ENCODE results near the gene MED13L. TPM values are rescaled to one million over a fixed set of nuclear protein-coding genes. Genes with fewer than 3 reads are reported as not detected.

The MED13L gene
- total and polyA plus RNA-seq, 2 donors (not counting 1 experiment from before 2014, with no cell fraction given), result 20.3 to 207 TPM

GRCh38 chr12:115968211-115968610, 309.3 kb downstream of the MED13L start:
- TF ChIP-seq CTCF (IDR thresholded peaks at IDR 0.05), result no peak
- TF ChIP-seq EZH2 (IDR thresholded peaks at IDR 0.05; ENCODE audit: borderline replicate concordance, insufficient read depth, low read depth, low read length, poor library complexity, severe bottlenecking), result no peak
- no peak for ATAC-seq (ENCODE audit: low read depth)
- Histone ChIP-seq H3K27me3 (replicated peaks in 1 of 4; ENCODE audit: control extremely low read depth in 1 of 4, control insufficient read depth in 3 of 4, insufficient read depth in 4 of 4, low read length in 3 of 4) (no peaks in the 10 kb centered on the region), H3K27ac (ENCODE audit: low read length in 2 of 2) (no peak overlapping the region), H3K36me3 (replicated peaks in 1 of 2; ENCODE audit: control extremely low read depth in 1 of 2, control insufficient read depth in 1 of 2, extremely low read depth in 1 of 2, insufficient read depth in 2 of 2, low read length in 1 of 2) (peaks cover 39 to 92% of the 10 kb centered on the region in 2 experiments), H4K20me1 (ENCODE audit: control insufficient read depth, insufficient read depth, low read length, poor library complexity, severe bottlenecking) (no peaks in the 10 kb centered on the region), H3K4me2 (replicated peaks; ENCODE audit: low read depth, low read length, poor library complexity, severe bottlenecking) (no peak overlapping the region), H3K9ac (ENCODE audit: low read length) (no peak overlapping the region), H3K9me3 (ENCODE audit: control extremely low read depth in 1 of 3, control insufficient read depth in 2 of 3, insufficient read depth in 1 of 3, low read length in 2 of 3) (no peaks in the 10 kb centered on the region), H3K4me3 (ENCODE audit: control extremely low read depth in 1 of 5, extremely low read depth in 1 of 5, insufficient read depth in 1 of 5, low read depth in 2 of 5, low read length in 4 of 5) (no peak overlapping the region), H3K4me1 (ENCODE audit: control insufficient read depth in 2 of 2, insufficient read depth in 2 of 2, low read length in 2 of 2) (no peaks in the 10 kb centered on the region), H3K79me2 (ENCODE audit: control insufficient read depth, insufficient read depth, low read length) (no peaks in the 10 kb centered on the region), H2AFZ (ENCODE audit: insufficient read depth, low read depth, low read length, poor library complexity, severe bottlenecking) (no peak overlapping the region)
- Mint-ChIP-seq H3K27ac (no peak overlapping the region), H3K9me3 (ENCODE audit: insufficient read depth) (no peaks in the 10 kb centered on the region), H3K4me3 (no peak overlapping the region), H3K4me1 (no peaks in the 10 kb centered on the region), H3K27me3 (no peaks in the 10 kb centered on the region)
- WGBS (ENCODE audit: insufficient coverage), result 96% methylated on average over 3 of the region's 7 CpGs
- intact Hi-C loops (cut with micrococcal nuclease), result no loop called here
- POLR2A ChIA-PET, result no interaction called here
- CTCF ChIA-PET, result no interaction called here
- no peak for DNase-seq

- H3K36me3 ChIP-seq (replicated peaks in 1 of 2; ENCODE audit: control extremely low read depth in 1 of 2, control insufficient read depth in 1 of 2, extremely low read depth in 1 of 2, insufficient read depth in 2 of 2, low read length in 1 of 2), result peaks cover 29 to 90% of the 10 kb centered on the region in 2 experiments
- H3K27me3 ChIP-seq (replicated peaks in 1 of 4; ENCODE audit: control extremely low read depth in 1 of 4, control insufficient read depth in 3 of 4, insufficient read depth in 4 of 4, low read length in 3 of 4), result no peaks in the 10 kb centered on the region
- no peaks in the 10 kb centered on the region for H3K79me2 ChIP-seq (ENCODE audit: control insufficient read depth, insufficient read depth, low read length)
- Mint-ChIP-seq H3K27me3 (no peaks in the 10 kb centered on the region), H3K27ac (no peak overlapping the region), H3K9me3 (ENCODE audit: insufficient read depth) (no peaks in the 10 kb centered on the region), H3K4me3 (no peak overlapping the region), H3K4me1 (no peaks in the 10 kb centered on the region)
- ChIA-PET CTCF (no interaction called here), POLR2A (no interaction called here)
- no peak overlapping the region for H3K9ac ChIP-seq (ENCODE audit: low read length)
- DNase-seq, result no peak
- no peak overlapping the region for H2AFZ ChIP-seq (ENCODE audit: insufficient read depth, low read depth, low read length, poor library complexity, severe bottlenecking)
- H3K4me3 ChIP-seq (ENCODE audit: control extremely low read depth in 1 of 5, extremely low read depth in 1 of 5, insufficient read depth in 1 of 5, low read depth in 2 of 5, low read length in 4 of 5), result no peak overlapping the region
- no peaks in the 10 kb centered on the region for H4K20me1 ChIP-seq (ENCODE audit: control insufficient read depth, insufficient read depth, low read length, poor library complexity, severe bottlenecking)
- TF ChIP-seq EZH2 (IDR thresholded peaks at IDR 0.05; ENCODE audit: borderline replicate concordance, insufficient read depth, low read depth, low read length, poor library complexity, severe bottlenecking), result no peak
- TF ChIP-seq CTCF (IDR thresholded peaks at IDR 0.05), result no peak
- H3K27ac ChIP-seq (ENCODE audit: low read length in 2 of 2), result no peak overlapping the region
- H3K9me3 ChIP-seq (ENCODE audit: control extremely low read depth in 1 of 3, control insufficient read depth in 2 of 3, insufficient read depth in 1 of 3, low read length in 2 of 3), result no peaks in the 10 kb centered on the region
- no peak for ATAC-seq (ENCODE audit: low read depth)
- intact Hi-C loops (cut with micrococcal nuclease), result no loop called here
- WGBS (ENCODE audit: insufficient coverage), result 100% methylated on average over 2 of the region's 4 CpGs
- H3K4me2 ChIP-seq (replicated peaks; ENCODE audit: low read depth, low read length, poor library complexity, severe bottlenecking), result no peak overlapping the region
- no peaks in the 10 kb centered on the region for H3K4me1 ChIP-seq (ENCODE audit: control insufficient read depth in 2 of 2, insufficient read depth in 2 of 2, low read length in 2 of 2)
Observed at GRCh38 chr12:115966376-115966775, 311.1 kb downstream of the MED13L start.

Data from B cell (primary cell).